Caco-2 (cell line): ENCODE results near the gene SSUH2. TPM values are rescaled to one million over a fixed set of nuclear protein-coding genes. Genes with fewer than 3 reads are reported as not detected.

Experiments used
- BruUV-seq: library from RNA; stranded (reverse); fragments of 400-500 nt; replicated peaks from 2 replicates; lab custom pipeline; 2021; lab: Mats Ljungman, UMichigan
- CTCF ChIA-PET: fragments of 300-600 bp; sonication (Branson Sonifier 250); formaldehyde crosslinking; loops from one replicate; lab custom pipeline; 2022; ENCODE audit warnings: antibody characterized with exemption; lab: Charles Lee
- POLR2A ChIA-PET: fragments of 300-600 bp; sonication (Branson Sonifier 250); formaldehyde crosslinking; loops from one replicate; lab custom pipeline; 2022; ENCODE audit warnings: antibody characterized with exemption; lab: Charles Lee
- DNase-seq, 2 experiments: peaks; one replicate each; pipeline versions ENCODE4 v3.0.0 to v3.0.0-alpha.2; 2020 to 2022
- H3K27me3 ChIP-seq: replicated peaks from 2 replicates; pipeline ENCODE4 v1.6.0; 2011; ENCODE audit warnings: low read length; ENCODE audit not compliant: control insufficient read depth, insufficient read depth
- H3K36me3 ChIP-seq: 2 replicates; pipeline ENCODE4 v1.5.1; 2011; ENCODE audit warnings: low read length; ENCODE audit not compliant: control insufficient read depth, insufficient read depth
- H3K4me1 ChIP-seq: fragments of 250-450 bp; sonication (Bioruptor Pico); 2 replicates; pipeline ENCODE4 v1.5.1; 2020; ENCODE audit warnings: mild to moderate bottlenecking
- H3K4me3 ChIP-seq: 2 replicates; pipeline ENCODE4 v1.5.1; 2011; ENCODE audit warnings: low read depth, mild to moderate bottlenecking, control low read depth, low read length
- H3K9me3 ChIP-seq: fragments of 250-450 bp; sonication (Bioruptor Pico); 2 replicates; pipeline ENCODE4 v1.5.1; 2020; ENCODE audit warnings: mild to moderate bottlenecking, moderate library complexity
- H3K27ac Mint-ChIP-seq: one replicate; pipeline ENCODE4 v1.8.0; 2022; ENCODE audit warnings: mixed read lengths; ENCODE audit not compliant: unreplicated experiment
- H3K27me3 Mint-ChIP-seq: one replicate; pipeline ENCODE4 v1.8.0; 2022; ENCODE audit warnings: mixed read lengths; ENCODE audit not compliant: insufficient read depth, unreplicated experiment
- H3K36me3 Mint-ChIP-seq: one replicate; pipeline ENCODE4 v1.8.0; 2022; ENCODE audit warnings: mild to moderate bottlenecking, mixed read lengths; ENCODE audit not compliant: insufficient read depth, unreplicated experiment
- H3K4me1 Mint-ChIP-seq: one replicate; pipeline ENCODE4 v1.8.0; 2022; ENCODE audit warnings: low read depth, mixed read lengths; ENCODE audit not compliant: unreplicated experiment
- H3K4me3 Mint-ChIP-seq: one replicate; pipeline ENCODE4 v1.8.0; 2022; ENCODE audit warnings: mild to moderate bottlenecking, moderate library complexity, mixed read lengths; ENCODE audit not compliant: unreplicated experiment
- H3K9me3 Mint-ChIP-seq: one replicate; pipeline ENCODE4 v1.8.0; 2022; ENCODE audit warnings: mixed read lengths; ENCODE audit not compliant: unreplicated experiment
- intact Hi-C: fragments of 100-400 bp; cut with micrococcal nuclease; formaldehyde crosslinking; loops from one replicate; pipeline ENCODE4 v1.10.0; 2022; ENCODE audit not compliant: unreplicated experiment
- total RNA-seq: library from RNA; stranded (reverse); gene quantifications from 2 replicates; pipeline ENCODE4 v1.2.3, GENCODE V29; 2022
- TF ChIP-seq, protein P1 (sequence below), 2 experiments: fragments of 200-600 bp in 1 of 2; IDR thresholded peaks; 1 replicate in 1 of 2; 2 replicates in 1 of 2; pipeline versions ENCODE4 v1.5.1 to v1.8.0; 2011 to 2022; ENCODE audit warnings: antibody characterized with exemption in 1 of 2, control low read depth in 1 of 2, inconsistent platforms in 1 of 2, low read depth in 1 of 2, low read length in 1 of 2, mild to moderate bottlenecking in 1 of 2, moderate library complexity in 1 of 2; ENCODE audit not compliant: insufficient read depth in 1 of 2, severe bottlenecking in 1 of 2, unreplicated experiment in 1 of 2

SSUH2 gene
- total RNA-seq, 1 experiment from 2014 or later = 9.4 TPM

DNA sequence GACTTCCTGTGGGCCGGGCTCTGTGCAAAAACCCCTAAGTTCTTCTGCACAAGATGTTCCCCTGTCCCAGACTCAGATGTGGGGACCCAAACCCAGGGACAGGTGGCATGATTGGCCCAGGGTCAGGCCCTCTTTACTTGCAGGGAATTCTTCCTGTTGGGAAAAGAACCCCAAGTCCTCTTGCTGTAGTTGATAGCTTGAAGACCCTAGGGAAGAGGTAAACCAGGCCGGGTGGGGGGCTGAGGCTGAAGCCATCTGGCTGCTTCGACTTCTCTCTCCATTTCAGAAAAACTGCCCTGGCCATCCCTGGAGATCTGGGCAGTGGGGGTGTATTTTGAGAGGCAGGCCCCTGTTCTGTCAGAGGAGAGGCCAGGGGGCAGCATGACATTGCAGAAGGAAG is 23.5 kb downstream of the SSUH2 start:
- Histone ChIP-seq H3K4me3 (no peak overlapping the region), H3K4me1 (peaks cover 7% of the 10 kb centered on the region; the same call in 1 of the 2 replicates), H3K27me3 (no peaks in the 10 kb centered on the region), H3K9me3 (no peaks in the 10 kb centered on the region), H3K36me3 (no peaks in the 10 kb centered on the region; the same call in 1 of the 2 replicates)
- intact Hi-C loops = loop anchor here (5.0 kb wide), 1 partner anchor 41 kb away; no protein-coding TSS in a partner anchor
- CTCF ChIA-PET = interaction anchor here (0.6 kb wide), 1 partner anchor 12 kb away, joined by 5 read pairs; no protein-coding TSS in a partner anchor
- peaks cover 11% of the 10 kb centered on the region for H3K9me3 Mint-ChIP-seq
- no peaks in the 10 kb centered on the region for H3K36me3 Mint-ChIP-seq
- POLR2A ChIA-PET = no interaction called here
- BruUV-seq = no TSS peak
- H3K27ac Mint-ChIP-seq = no peak overlapping the region
- H3K27me3 Mint-ChIP-seq = no peaks in the 10 kb centered on the region
- TF ChIP-seq, protein P1, sequence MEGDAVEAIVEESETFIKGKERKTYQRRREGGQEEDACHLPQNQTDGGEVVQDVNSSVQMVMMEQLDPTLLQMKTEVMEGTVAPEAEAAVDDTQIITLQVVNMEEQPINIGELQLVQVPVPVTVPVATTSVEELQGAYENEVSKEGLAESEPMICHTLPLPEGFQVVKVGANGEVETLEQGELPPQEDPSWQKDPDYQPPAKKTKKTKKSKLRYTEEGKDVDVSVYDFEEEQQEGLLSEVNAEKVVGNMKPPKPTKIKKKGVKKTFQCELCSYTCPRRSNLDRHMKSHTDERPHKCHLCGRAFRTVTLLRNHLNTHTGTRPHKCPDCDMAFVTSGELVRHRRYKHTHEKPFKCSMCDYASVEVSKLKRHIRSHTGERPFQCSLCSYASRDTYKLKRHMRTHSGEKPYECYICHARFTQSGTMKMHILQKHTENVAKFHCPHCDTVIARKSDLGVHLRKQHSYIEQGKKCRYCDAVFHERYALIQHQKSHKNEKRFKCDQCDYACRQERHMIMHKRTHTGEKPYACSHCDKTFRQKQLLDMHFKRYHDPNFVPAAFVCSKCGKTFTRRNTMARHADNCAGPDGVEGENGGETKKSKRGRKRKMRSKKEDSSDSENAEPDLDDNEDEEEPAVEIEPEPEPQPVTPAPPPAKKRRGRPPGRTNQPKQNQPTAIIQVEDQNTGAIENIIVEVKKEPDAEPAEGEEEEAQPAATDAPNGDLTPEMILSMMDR (IDR thresholded peaks at IDR 0.05; ENCODE audit: insufficient read depth in 1 of 2, low read depth in 1 of 2, low read length in 1 of 2, severe bottlenecking in 1 of 2, unreplicated experiment in 1 of 2) = no peak
- DNase-seq = no peak
- H3K4me1 Mint-ChIP-seq = peaks cover 7% of the 10 kb centered on the region
- H3K4me3 Mint-ChIP-seq = no peak overlapping the region

DNA sequence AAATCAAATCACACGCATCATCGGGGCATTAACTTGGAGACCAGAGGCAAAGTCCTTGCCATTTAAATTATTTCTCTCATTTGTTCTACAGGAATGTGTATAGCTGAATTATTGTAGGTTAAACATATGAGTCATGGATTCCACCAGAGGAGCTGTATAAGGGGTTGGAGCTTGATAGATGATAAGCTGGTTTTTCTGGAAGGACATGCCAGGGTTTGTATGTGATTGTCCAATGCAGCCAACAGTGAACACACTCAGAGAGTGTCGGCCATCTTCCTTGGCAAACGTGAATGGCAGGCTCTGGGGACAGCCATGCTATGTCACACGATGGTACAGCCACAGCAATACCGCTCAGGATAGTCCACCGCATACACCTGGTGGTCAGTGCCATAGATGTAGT is 25.1 kb downstream of the SSUH2 start:
- CTCF ChIA-PET = no interaction called here
- TF ChIP-seq, protein P1 (IDR thresholded peaks at IDR 0.05; ENCODE audit: insufficient read depth in 1 of 2, low read depth in 1 of 2, low read length in 1 of 2, severe bottlenecking in 1 of 2, unreplicated experiment in 1 of 2) = no peak
- intact Hi-C loops = no loop called here
- no peaks in the 10 kb centered on the region for H3K27me3 Mint-ChIP-seq
- Histone ChIP-seq H3K36me3 (no peaks in the 10 kb centered on the region; the same call in 1 of the 2 replicates), H3K4me3 (no peak overlapping the region), H3K27me3 (no peaks in the 10 kb centered on the region), H3K9me3 (no peaks in the 10 kb centered on the region), H3K4me1 (peaks cover 7% of the 10 kb centered on the region; the same call in 1 of the 2 replicates)
- no peak overlapping the region for H3K27ac Mint-ChIP-seq
- no peak overlapping the region for H3K4me3 Mint-ChIP-seq
- DNase-seq = peak in 1 of 2 experiments; percentile 23
- peaks cover 7% of the 10 kb centered on the region for H3K4me1 Mint-ChIP-seq
- BruUV-seq = no TSS peak
- H3K9me3 Mint-ChIP-seq = peaks cover 11% of the 10 kb centered on the region
- POLR2A ChIA-PET = no interaction called here
- no peaks in the 10 kb centered on the region for H3K36me3 Mint-ChIP-seq

DNA sequence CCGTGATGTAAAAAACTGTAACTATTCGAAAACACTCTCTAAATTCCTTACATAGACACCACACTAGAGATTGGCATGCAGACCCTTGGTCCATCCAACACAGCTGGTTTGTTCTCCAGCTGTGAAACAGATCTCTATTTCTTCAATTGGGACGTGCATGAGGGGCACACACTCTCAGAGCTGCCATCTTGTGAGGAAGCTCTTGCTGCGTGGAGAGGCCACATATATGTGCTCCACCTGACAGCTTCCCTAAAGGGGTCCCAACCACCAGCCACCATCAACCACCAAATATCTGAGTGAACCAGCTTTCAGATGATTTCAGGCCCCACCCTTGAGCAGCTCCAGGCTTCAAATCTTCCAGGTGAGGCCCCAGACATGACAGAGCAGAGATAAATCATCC is 25.6 kb downstream of the SSUH2 start:
- no peaks in the 10 kb centered on the region for H3K27me3 Mint-ChIP-seq
- peaks cover 11% of the 10 kb centered on the region for H3K9me3 Mint-ChIP-seq
- H3K4me1 Mint-ChIP-seq = peaks cover 7% of the 10 kb centered on the region
- no peaks in the 10 kb centered on the region for H3K36me3 Mint-ChIP-seq
- ChIA-PET CTCF (interaction anchor here (0.6 kb wide), 1 partner anchor 128 kb away, joined by 6 read pairs; no protein-coding TSS in a partner anchor), POLR2A (no interaction called here)
- no TSS peak for BruUV-seq
- no peak overlapping the region for H3K4me3 Mint-ChIP-seq
- H3K27me3 ChIP-seq = no peaks in the 10 kb centered on the region
- no peaks in the 10 kb centered on the region for H3K9me3 ChIP-seq
- no peak overlapping the region for H3K4me3 ChIP-seq
- no peaks in the 10 kb centered on the region; the same call in 1 of the 2 replicates for H3K36me3 ChIP-seq
- no peak for DNase-seq
- peaks cover 7% of the 10 kb centered on the region; the same call in 1 of the 2 replicates for H3K4me1 ChIP-seq
- TF ChIP-seq, protein P1 (IDR thresholded peaks at IDR 0.05; ENCODE audit: insufficient read depth in 1 of 2, low read depth in 1 of 2, low read length in 1 of 2, severe bottlenecking in 1 of 2, unreplicated experiment in 1 of 2) = no peak
- no peak overlapping the region for H3K27ac Mint-ChIP-seq
- intact Hi-C loops = no loop called here
